Measurements from ENCODE around the gene ACTR1A.
A peak's percentile ranks its signal among the peaks of the same experiment; 100 is the strongest.
"Not testable (repeated sequence)": the region's sequence is repeated elsewhere in the genome, so short reads cannot be mapped to it uniquely, and the experiment has no call there.

Gene ACTR1A

DNA sequence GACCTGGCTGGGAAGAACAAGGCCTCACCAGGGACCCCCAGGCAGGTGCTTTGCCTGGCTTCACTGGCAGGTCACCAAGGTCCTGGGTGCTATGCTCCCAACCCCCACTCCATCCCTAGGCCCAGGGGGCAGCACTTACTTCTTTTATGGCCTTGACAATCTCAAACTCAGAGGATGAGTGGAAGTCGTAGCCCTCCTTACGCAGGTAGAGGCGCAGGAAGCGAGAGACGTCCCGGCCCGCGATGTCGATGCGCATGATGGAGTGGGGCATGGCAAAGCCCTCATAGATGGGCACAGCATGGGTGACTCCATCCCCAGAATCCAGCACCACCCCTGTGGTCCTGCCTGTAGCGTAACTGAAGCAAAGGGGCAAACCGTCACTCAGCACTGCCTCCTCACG lies 18.5 kb downstream of the ACTR1A start:
- DNase-seq (ENCODE audit: low read depth in 2 of 2) = no peak

GRCh38 chr10:102480396-102480795 lies 22.1 kb downstream of the ACTR1A start:
- DNase-seq (ENCODE audit: low read depth in 2 of 2) = no peak

DNA sequence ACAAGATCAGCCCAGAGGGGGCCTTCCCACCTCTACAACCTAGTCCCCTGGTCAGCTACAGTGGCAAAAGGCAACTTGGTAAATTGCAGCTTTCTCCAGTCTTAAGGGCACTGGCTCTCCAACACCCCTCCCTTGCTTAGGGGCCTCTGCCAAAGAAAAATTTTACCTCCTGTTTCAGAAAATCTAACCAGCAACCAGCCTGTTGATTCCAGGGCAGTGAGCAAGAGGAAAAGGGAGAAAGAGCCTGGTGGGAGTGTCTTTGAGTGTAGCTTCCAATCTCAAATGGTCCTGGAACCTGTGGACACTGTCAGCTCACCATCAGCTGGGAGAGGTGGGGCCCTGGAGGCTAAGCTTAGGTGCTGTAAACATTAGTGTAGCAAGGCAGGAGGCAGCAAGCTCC lies 22.9 kb downstream of the ACTR1A start:
- no peak for DNase-seq (ENCODE audit: low read depth in 2 of 2)

- no peak for DNase-seq (ENCODE audit: low read depth in 2 of 2)
Measured at GRCh38 chr10:102476466-102477141, 25.9 kb downstream of the ACTR1A start.

- DNase-seq (ENCODE audit: low read depth in 2 of 2) = no peak
Measured at GRCh38 chr10:102475451-102476040, 27.0 kb downstream of the ACTR1A start.

- DNase-seq (ENCODE audit: low read depth in 2 of 2) = no peak
Measured at GRCh38 chr10:102473445-102474331, 28.8 kb downstream of the ACTR1A start.

- DNase-seq (ENCODE audit: low read depth in 2 of 2) = no peak
Measured at GRCh38 chr10:102470579-102471546, 31.6 kb downstream of the ACTR1A start.

GRCh38 chr10:102468683-102469082 lies 33.8 kb downstream of the ACTR1A start:
- no peak for DNase-seq (ENCODE audit: low read depth in 2 of 2)

- no peak for DNase-seq (ENCODE audit: low read depth in 2 of 2)
Measured at GRCh38 chr10:102467971-102468438, 34.5 kb downstream of the ACTR1A start.

GRCh38 chr10:102467318-102467717 lies 35.2 kb downstream of the ACTR1A start:
- no peak for DNase-seq (ENCODE audit: low read depth in 2 of 2)

DNA sequence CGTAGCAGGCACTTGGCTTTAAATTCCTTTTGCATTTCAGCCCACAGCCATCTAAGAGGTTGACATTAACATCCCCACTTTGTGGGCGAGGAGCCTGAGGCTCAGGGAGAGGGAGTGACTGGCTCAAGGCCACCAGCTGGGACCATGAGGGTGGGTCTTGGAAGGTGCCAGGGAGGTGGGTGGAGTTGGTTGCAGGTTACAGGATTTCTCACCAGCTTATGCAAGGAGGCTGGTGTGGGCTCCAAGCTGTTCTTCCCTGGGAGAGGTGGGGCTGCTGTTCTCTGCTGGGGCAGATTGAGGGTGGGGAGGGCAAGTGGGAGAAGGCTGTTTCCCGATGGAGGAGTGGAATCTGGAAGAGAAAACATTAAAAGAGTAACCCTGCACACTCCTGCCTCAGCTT lies 37.0 kb downstream of the ACTR1A start:
- no peak for DNase-seq (ENCODE audit: low read depth in 2 of 2)

- no peak for DNase-seq (ENCODE audit: low read depth in 2 of 2)
Measured at GRCh38 chr10:102463983-102464382, 38.5 kb downstream of the ACTR1A start.

DNA sequence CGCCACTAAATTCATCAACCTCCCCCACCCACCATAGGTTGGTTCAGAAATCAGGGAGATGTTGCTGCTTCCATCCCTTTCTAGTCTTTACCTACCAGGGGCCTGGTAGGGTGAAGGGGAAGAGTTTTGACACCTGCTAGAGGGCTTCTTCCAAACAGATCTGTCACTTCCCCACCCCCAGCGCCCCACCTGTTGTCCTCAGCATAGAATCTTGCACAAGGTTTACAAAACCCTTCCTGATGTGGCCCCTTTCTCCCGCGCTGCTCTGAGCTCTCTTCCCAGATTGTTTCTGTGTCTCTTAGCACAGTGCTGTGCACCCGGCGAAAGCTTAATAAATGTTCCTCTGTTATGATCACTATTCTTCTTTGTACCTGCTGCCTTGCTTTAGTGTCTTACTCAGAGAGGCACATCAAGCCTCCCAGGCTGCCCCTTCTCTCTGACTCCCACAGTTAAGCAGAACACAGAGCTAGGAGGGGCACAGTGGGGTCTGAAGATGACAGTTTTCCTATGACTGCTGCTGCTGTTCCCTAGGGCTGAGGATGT lies 39.9 kb downstream of the ACTR1A start:
- no peak for DNase-seq (ENCODE audit: low read depth in 2 of 2)

- DNase-seq (ENCODE audit: low read depth in 2 of 2) = peak; percentile 83 to 87
Measured at GRCh38 chr10:102461187-102462054, 41.1 kb downstream of the ACTR1A start.

- no peak for DNase-seq (ENCODE audit: low read depth in 2 of 2)
Measured at GRCh38 chr10:102460836-102461186, 41.7 kb downstream of the ACTR1A start.

- DNase-seq (ENCODE audit: low read depth in 2 of 2) = no peak
Measured at GRCh38 chr10:102458656-102459055, 43.9 kb downstream of the ACTR1A start.

DNA sequence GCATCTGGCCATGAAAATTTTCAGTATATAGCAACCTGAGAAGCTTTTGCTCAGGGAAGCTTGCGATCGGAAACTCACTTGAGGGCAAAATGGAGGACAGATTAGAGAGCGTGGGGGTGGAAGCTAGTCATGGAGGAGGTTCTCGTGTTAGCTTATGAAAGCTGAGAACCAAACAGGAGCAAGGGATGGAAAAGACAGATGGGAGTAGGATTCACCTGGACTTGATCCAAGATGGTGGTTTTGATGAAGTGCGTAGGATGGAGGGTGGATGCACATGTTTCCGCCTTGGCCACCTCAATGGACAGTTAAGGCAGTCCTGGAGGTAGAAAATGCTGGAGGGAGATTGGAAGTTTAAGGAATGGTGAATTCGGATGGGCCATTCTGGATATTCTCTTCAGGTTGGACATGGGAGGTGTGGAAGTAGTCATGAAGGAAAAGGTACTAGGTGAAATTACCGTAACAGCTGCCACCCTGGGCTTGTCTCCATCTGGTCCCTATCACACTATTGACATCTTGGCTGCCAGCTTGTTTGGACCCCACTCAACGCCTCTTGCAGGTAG lies 44.8 kb downstream of the ACTR1A start:
- DNase-seq (ENCODE audit: low read depth in 2 of 2) = no peak

- DNase-seq (ENCODE audit: low read depth in 2 of 2) = no peak
Measured at GRCh38 chr10:102455893-102456471, 46.5 kb downstream of the ACTR1A start.

GRCh38 chr10:102454662-102455487 lies 47.6 kb downstream of the ACTR1A start:
- not testable (repeated sequence) for DNase-seq (ENCODE audit: low read depth in 2 of 2)

All from stimulated activated CD8-positive, alpha-beta memory T cell treated with anti-CD3 and anti-CD28 coated beads, Interleukin-7, amount 100 ng/mL, for 1 hour (primary cell).